ENCODE results near the gene GJA1.
"Not testable (repeated sequence)": the region's sequence is repeated elsewhere in the genome, so short reads cannot be mapped to it uniquely, and the experiment has no call there.

The GJA1 gene

GRCh38 chr6:121435444-121436069, at the start of gene GJA1:
TSS of gene GJA1 (plus strand) at chr6:121435646. CDS start at chr6:121446848, 11,202 bp downstream.
- no peak for DNase-seq (ENCODE audit: low spot score)

- not testable (repeated sequence) for DNase-seq (ENCODE audit: low spot score)
Measured at GRCh38 chr6:121386551-121386950, 48.9 kb upstream of the GJA1 start.

- no peak for DNase-seq (ENCODE audit: low spot score)
Measured at GRCh38 chr6:121389419-121389818, 46.0 kb upstream of the GJA1 start.

- no peak for DNase-seq (ENCODE audit: low spot score)
Measured at GRCh38 chr6:121393731-121394505, 41.5 kb upstream of the GJA1 start.

- no peak for DNase-seq (ENCODE audit: low spot score)
Measured at GRCh38 chr6:121395736-121396135, 39.7 kb upstream of the GJA1 start.

GRCh38 chr6:121397188-121397587, 38.3 kb upstream of the GJA1 start:
- DNase-seq (ENCODE audit: low spot score), result not testable (repeated sequence)

- DNase-seq (ENCODE audit: low spot score), result no peak
Measured at GRCh38 chr6:121398127-121398526, 37.3 kb upstream of the GJA1 start.

- no peak for DNase-seq (ENCODE audit: low spot score)
Measured at GRCh38 chr6:121399966-121400365, 35.5 kb upstream of the GJA1 start.

- DNase-seq (ENCODE audit: low spot score), result no peak
Measured at GRCh38 chr6:121403964-121404363, 31.5 kb upstream of the GJA1 start.

GRCh38 chr6:121405306-121405705, 30.1 kb upstream of the GJA1 start:
- no peak for DNase-seq (ENCODE audit: low spot score)

GRCh38 chr6:121408321-121408720, 27.1 kb upstream of the GJA1 start:
- DNase-seq (ENCODE audit: low spot score), result no peak

GRCh38 chr6:121413879-121414278, 21.6 kb upstream of the GJA1 start:
- DNase-seq (ENCODE audit: low spot score), result no peak

- no peak for DNase-seq (ENCODE audit: low spot score)
Measured at GRCh38 chr6:121418346-121418745, 17.1 kb upstream of the GJA1 start.

- no peak for DNase-seq (ENCODE audit: low spot score)
Measured at GRCh38 chr6:121426686-121427085, 8.8 kb upstream of the GJA1 start.

- no peak for DNase-seq (ENCODE audit: low spot score)
Measured at GRCh38 chr6:121428872-121429756, 6.3 kb upstream of the GJA1 start.

- DNase-seq (ENCODE audit: low spot score), result peak; percentile 22
Measured at GRCh38 chr6:121430514-121431460, 4.7 kb upstream of the GJA1 start.

- not testable (repeated sequence) for DNase-seq (ENCODE audit: low spot score)
Measured at GRCh38 chr6:121431776-121432175, 3.7 kb upstream of the GJA1 start.

GRCh38 chr6:121434037-121434770, 1.2 kb upstream of the GJA1 start:
- DNase-seq (ENCODE audit: low spot score), result no peak

- DNase-seq (ENCODE audit: low spot score), result no peak
Measured at GRCh38 chr6:121436274-121436857, 920 bp downstream of the GJA1 start.

Data from SW480 (cell line).